ENCODE data around the gene SCYGR1.
"Not testable (repeated sequence)": the region's sequence is repeated elsewhere in the genome, so short reads cannot be mapped to it uniquely, and the experiment has no call there.

Gene SCYGR1

GRCh38 chr2:227374158-227374557, 13.6 kb downstream of the SCYGR1 start:
- in situ Hi-C loops (cut with HindIII; ENCODE audit: low sequenced_read_pairs) = no loop called here

- in situ Hi-C loops (cut with HindIII; ENCODE audit: low sequenced_read_pairs) = no loop called here
Observed at GRCh38 chr2:227373389-227373788, 14.4 kb downstream of the SCYGR1 start.

DNA sequence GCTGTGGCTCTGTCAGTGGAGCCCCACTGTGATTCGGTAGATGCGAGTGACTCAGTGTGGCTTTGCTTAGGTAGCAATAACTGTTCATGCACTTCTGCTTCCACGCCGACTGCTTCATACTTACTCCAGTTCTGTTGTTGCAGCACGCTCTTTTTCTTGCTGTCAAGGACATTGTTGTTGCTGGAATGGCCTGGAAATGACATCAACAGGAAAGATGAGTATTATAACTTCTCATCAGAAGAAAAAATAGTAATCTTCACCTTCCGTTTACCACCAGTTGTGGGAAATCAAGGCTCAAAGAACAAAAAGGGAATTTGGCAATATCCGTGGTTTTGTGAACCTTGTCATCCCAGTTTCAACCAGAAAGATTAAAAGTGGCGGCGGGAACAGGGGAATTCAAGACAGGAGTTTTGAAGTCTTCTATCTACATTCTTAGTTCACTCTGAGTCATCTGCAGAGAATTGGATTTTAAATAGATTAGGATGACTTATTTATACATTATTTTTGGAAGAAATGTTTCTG, 16.9 kb downstream of the SCYGR1 start:
- in situ Hi-C loops (cut with HindIII; ENCODE audit: low sequenced_read_pairs) = no loop called here

- in situ Hi-C loops (cut with HindIII; ENCODE audit: low sequenced_read_pairs) = no loop called here
Observed at GRCh38 chr2:227370092-227370491, 17.7 kb downstream of the SCYGR1 start.

DNA sequence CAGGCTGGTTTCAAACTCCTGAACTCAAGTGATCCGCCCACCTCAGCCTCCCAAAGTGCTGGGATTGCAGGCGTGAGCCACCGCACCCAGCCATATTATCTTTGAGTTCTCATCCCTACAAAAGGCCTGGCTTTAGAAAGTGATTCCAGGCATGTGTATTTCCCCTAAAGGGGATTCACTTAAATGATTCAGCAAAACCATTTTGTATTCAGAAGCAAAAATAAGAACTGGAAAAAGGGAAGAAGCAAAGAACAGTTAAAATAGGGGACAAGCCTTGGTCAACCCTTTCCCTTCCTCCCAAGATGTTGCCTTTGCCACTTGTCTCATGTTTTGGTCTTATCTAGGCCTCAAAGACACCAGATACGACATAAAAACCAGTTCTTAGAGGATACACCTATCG, 19.2 kb downstream of the SCYGR1 start:
- in situ Hi-C loops (cut with HindIII; ENCODE audit: low sequenced_read_pairs) = no loop called here

GRCh38 chr2:227367427-227367795, 20.3 kb downstream of the SCYGR1 start:
- in situ Hi-C loops (cut with HindIII; ENCODE audit: low sequenced_read_pairs) = no loop called here

GRCh38 chr2:227366769-227367426, 20.9 kb downstream of the SCYGR1 start:
- in situ Hi-C loops (cut with HindIII; ENCODE audit: low sequenced_read_pairs) = no loop called here

- in situ Hi-C loops (cut with HindIII; ENCODE audit: low sequenced_read_pairs) = no loop called here
Observed at GRCh38 chr2:227365833-227366232, 21.9 kb downstream of the SCYGR1 start.

GRCh38 chr2:227364585-227365263, 23.0 kb downstream of the SCYGR1 start:
- in situ Hi-C loops (cut with HindIII; ENCODE audit: low sequenced_read_pairs) = not testable (repeated sequence)

- in situ Hi-C loops (cut with HindIII; ENCODE audit: low sequenced_read_pairs) = no loop called here
Observed at GRCh38 chr2:227363756-227364155, 24.0 kb downstream of the SCYGR1 start.

DNA sequence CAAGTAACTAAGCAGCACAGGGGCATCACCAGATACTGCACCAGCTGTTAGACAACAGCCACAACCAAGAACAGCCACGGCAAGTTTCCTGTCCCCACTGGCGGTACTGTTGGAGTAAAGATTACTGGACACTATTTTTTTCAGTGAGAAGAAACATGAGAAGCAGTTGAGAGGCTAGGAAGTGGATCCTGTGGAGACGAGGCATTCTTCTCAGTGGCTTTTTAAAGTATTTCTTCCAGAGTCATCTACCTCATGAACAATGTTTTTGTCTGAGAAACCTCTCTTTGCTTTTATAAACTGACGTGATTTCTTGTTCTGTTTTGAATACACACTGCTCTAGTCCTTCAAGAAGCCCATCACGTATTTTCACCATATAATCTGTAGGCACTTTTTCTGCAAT, 27.4 kb downstream of the SCYGR1 start:
- in situ Hi-C loops (cut with HindIII; ENCODE audit: low sequenced_read_pairs) = no loop called here

DNA sequence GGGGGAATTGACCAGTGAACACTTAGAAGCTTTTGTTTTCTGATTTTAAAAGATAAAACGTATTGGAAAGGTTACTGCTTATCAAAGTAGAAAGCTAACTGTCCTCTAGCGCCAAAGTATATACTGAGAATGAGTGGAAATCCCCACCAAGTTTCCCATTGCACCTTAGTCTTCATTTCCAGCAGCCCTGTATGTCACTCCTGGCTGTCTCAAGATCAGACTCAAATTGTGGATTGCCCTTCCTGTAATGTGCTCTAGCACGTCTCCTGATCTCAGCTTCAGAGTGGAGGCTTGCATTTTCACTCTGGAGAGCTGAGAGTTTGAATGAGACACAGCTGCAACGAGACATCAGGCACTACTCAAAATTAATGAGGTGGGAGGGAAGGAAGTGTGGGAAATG, 36.1 kb downstream of the SCYGR1 start:
- in situ Hi-C loops (cut with HindIII; ENCODE audit: low sequenced_read_pairs) = no loop called here

DNA sequence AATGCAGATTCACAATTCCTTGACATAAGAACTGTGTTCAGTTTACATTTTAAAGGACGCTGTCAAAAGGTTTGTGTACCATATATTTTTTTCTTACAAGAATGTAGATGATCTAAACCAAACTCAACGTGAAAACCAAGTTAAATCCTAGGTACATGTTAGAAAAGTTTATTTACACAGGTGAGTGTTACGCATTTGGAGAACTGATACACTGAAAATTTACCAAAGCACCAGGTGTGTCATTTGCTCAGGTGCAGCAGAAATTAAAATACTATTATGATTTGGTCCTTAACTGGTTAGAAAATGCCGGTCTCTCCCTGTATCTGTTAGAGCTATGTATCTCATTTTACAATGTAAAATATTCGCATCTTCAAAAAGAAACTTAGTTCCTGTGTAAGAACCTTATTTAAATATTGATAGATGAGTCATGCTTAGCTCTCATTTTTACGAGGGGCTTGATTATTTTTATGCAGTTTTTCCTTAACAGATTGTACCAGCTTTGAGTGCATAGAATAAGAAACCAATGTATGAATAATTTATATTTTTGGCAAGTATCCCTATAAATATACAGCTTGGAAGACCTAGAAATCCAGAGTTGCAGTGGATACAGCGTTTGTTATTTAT, 37.6 kb downstream of the SCYGR1 start:
- in situ Hi-C loops (cut with HindIII; ENCODE audit: low sequenced_read_pairs) = no loop called here

DNA sequence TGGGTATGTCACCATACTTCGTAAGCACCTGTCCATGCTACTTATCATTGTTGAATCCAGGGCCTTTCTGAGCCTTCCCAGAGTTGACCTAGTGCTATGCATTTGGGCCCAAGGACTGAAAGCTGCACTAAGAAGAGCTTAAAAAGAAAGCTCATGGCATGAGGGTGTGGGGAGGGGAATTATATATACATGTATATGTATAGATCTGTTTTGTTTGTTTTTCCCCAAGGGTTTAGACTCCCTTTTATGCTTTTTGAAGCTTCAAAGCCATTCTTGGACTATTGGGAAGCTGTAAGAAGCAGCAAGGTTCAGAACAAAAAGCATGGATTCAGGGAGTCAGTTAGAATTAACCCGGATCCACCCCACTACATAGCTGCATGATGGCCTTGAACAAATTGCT, 39.4 kb downstream of the SCYGR1 start:
- in situ Hi-C loops (cut with HindIII; ENCODE audit: low sequenced_read_pairs) = no loop called here

DNA sequence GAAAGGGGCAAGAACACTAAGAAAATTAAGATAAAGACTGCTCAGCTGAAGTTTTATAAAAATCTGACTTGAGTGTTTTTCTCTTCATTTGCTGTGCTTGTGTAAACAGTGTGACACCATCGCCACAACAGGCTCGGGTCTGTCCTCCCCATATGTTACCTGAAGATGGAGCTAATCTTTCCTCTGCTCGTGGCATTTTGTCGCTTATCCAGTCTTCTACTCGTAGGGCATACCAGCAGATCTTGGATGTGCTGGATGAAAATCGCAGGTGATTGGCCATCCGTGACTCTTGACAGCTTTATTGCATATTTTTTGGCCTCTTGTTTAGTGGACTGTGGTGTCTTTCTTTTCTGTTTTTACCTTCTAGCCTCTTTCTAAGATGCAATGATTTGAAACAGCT, 40.6 kb downstream of the SCYGR1 start:
- in situ Hi-C loops (cut with HindIII; ENCODE audit: low sequenced_read_pairs) = no loop called here

DNA sequence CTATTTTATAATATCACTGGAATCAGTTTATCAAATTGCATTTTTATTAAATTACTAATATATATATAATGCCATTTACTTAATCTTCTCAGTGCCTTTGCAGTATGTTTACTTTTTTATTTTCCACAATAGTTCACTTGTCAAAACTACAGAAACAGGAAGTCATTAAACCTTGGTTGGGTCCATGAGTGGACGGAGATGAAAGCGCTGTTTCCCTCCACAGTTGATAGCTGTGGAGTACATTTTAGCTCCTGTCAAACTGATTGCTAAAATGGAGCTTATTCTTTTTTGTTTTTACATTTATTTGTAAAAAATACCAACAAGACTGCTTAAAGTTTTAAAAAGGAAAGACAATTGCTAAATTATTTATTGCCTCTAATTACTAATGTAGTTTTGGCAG, 43.5 kb downstream of the SCYGR1 start:
- in situ Hi-C loops (cut with HindIII; ENCODE audit: low sequenced_read_pairs) = no loop called here

DNA sequence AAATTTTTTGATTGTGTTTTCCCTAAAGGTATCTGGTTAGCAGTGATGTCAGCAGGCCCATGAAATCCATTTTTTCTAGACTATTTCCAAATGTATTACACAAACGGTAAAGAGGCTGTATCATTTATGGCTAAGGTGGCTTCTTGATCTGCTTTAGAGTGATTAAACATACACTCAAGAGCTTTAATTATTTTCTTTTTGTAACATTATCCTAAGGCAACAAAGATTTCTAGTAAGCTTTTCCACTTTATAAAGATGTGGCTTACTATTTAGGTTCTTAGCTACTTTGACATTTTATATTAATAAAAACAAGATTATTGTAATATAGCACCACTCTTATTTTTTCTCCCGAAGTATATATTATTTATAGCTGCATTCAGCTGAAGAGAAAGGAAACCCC, 46.2 kb downstream of the SCYGR1 start:
- in situ Hi-C loops (cut with HindIII; ENCODE audit: low sequenced_read_pairs) = no loop called here

DNA sequence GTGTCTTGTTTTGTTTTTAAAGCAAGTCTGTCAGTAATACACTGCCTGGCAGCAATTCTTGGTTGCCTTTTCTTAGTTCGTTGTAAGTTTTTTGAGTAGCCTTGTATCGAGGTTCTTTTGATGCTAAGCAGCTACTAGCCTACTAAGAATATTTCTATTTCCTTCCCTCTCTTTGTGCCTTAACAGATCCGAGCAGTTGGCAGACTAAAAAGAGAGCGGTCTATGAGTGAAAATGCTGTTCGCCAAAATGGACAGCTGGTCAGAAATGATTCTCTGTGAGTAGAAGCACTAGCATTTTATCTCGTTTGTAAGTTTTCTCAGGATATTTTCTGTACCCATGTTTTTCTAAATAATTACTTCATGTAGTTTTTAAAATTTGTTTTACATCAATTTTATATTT, 47.6 kb downstream of the SCYGR1 start:
- in situ Hi-C loops (cut with HindIII; ENCODE audit: low sequenced_read_pairs) = no loop called here

- in situ Hi-C loops (cut with HindIII; ENCODE audit: low sequenced_read_pairs) = no loop called here
Observed at GRCh38 chr2:227339098-227339599, 48.6 kb downstream of the SCYGR1 start.
